MM.1S (cell line): ENCODE results near the gene NKX6-2.

Experiments used
- DNase-seq: peaks from one replicate; pipeline ENCODE4 v3.0.0-alpha.2; 2015
- H2AFZ ChIP-seq: fragments of 300-600 bp; sonication (generic); 2 replicates; pipeline ENCODE4 v1.6.0; 2016; ENCODE audit warnings: antibody characterized with exemption, low read length
- H3F3A ChIP-seq: fragments of 300-600 bp; sonication (generic); 2 replicates; pipeline ENCODE4 v1.6.1; 2016; ENCODE audit warnings: mild to moderate bottlenecking, antibody characterized with exemption, low read length, moderate library complexity, mixed read lengths; ENCODE audit not compliant: insufficient read depth
- H3K27ac ChIP-seq: fragments of 300-600 bp; sonication (generic); 2 replicates; pipeline ENCODE4 v1.5.1; 2016; ENCODE audit warnings: mild to moderate bottlenecking, low read length
- H3K27me3 ChIP-seq: fragments of 300-600 bp; sonication (generic); replicated peaks from 2 replicates; pipeline ENCODE4 v1.6.0; 2016; ENCODE audit warnings: low read length; ENCODE audit not compliant: insufficient read depth
- H3K36me3 ChIP-seq: fragments of 300-600 bp; sonication (generic); replicated peaks from 2 replicates; pipeline ENCODE4 v1.6.1; 2016; ENCODE audit warnings: mild to moderate bottlenecking, low read length, mixed read lengths; ENCODE audit not compliant: insufficient read depth
- H3K4me1 ChIP-seq: fragments of 300-600 bp; sonication (generic); 2 replicates; pipeline ENCODE4 v1.6.1; 2016; ENCODE audit warnings: low read length, mixed read lengths
- H3K4me2 ChIP-seq: fragments of 300-600 bp; sonication (generic); 2 replicates; pipeline ENCODE4 v1.6.0; 2016; ENCODE audit warnings: low read depth, low read length
- H3K4me3 ChIP-seq: fragments of 300-600 bp; sonication (generic); 2 replicates; pipeline ENCODE4 v1.5.1; 2016; ENCODE audit warnings: low read length, mixed read lengths
- H3K79me2 ChIP-seq: fragments of 300-600 bp; sonication (generic); 2 replicates; pipeline ENCODE4 v1.6.1; 2016; ENCODE audit warnings: mixed run types, low read length, mixed read lengths
- H3K9ac ChIP-seq: fragments of 300-600 bp; sonication (generic); 2 replicates; pipeline ENCODE4 v1.6.1; 2016; ENCODE audit warnings: low read length, mixed read lengths
- H3K9me2 ChIP-seq: fragments of 300-600 bp; sonication (generic); replicated peaks from 2 replicates; pipeline ENCODE4 v1.6.1; 2016; ENCODE audit warnings: mild to moderate bottlenecking, low read length, mixed read lengths; ENCODE audit not compliant: insufficient read depth
- H3K9me3 ChIP-seq: fragments of 300-600 bp; sonication (generic); replicated peaks from 2 replicates; pipeline ENCODE4 v1.6.1; 2016; ENCODE audit warnings: mild to moderate bottlenecking, low read length, mixed read lengths; ENCODE audit not compliant: insufficient read depth
- H4K20me1 ChIP-seq: fragments of 300-600 bp; sonication (generic); 2 replicates; pipeline ENCODE4 v1.6.1; 2016; ENCODE audit warnings: mild to moderate bottlenecking, low read length, moderate library complexity, mixed read lengths; ENCODE audit not compliant: insufficient read depth
- EZH2 ChIP-seq: fragments of 300-600 bp; sonication (generic); optimal IDR thresholded peaks from 2 replicates; pipeline ENCODE3; 2017; ENCODE audit warnings: low read depth, mild to moderate bottlenecking, antibody characterized with exemption, low read length, mixed read lengths
- EZH2phosphoT487 ChIP-seq: fragments of 300-600 bp; sonication (generic); IDR thresholded peaks from 2 replicates; pipeline ENCODE4 v1.6.1; 2018; ENCODE audit warnings: antibody characterized with exemption, low read length
- TF ChIP-seq, protein P1 (sequence below): fragments of 300-600 bp; sonication (generic); IDR thresholded peaks from 2 replicates; pipeline ENCODE4 v1.5.1; 2016; ENCODE audit warnings: antibody characterized with exemption, low read length, mixed read lengths

NKX6-2 gene

DNA sequence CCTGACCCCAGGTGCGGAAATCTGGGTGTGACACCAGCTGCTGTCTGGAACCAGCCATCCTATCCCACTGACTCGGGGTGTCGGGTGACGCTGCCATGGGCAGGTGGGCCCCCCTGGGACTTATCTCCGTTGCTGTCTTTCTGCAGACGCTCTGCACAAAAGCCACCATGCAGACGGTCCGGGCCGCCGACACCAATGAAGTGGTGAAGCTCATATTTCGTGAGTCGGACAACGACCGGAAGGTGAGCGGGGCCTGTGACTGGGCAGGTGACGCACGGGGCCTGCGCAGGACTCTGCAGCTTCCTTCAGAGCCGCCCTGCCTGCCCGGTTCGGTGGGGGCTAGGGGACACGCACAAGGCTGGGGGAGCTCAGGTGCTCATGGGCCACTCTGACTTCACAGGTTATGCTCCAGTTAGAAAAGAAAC lies 36.6 kb downstream of the NKX6-2 start:
- H3K9me2 ChIP-seq, result no peaks in the 10 kb centered on the region
- H2AFZ ChIP-seq, result no peak overlapping the region
- no peaks in the 10 kb centered on the region for H3F3A ChIP-seq
- H4K20me1 ChIP-seq, result no peaks in the 10 kb centered on the region
- H3K4me2 ChIP-seq, result no peak overlapping the region
- no peak overlapping the region for H3K9ac ChIP-seq
- no peak overlapping the region for H3K4me3 ChIP-seq
- TF ChIP-seq, protein P1, sequence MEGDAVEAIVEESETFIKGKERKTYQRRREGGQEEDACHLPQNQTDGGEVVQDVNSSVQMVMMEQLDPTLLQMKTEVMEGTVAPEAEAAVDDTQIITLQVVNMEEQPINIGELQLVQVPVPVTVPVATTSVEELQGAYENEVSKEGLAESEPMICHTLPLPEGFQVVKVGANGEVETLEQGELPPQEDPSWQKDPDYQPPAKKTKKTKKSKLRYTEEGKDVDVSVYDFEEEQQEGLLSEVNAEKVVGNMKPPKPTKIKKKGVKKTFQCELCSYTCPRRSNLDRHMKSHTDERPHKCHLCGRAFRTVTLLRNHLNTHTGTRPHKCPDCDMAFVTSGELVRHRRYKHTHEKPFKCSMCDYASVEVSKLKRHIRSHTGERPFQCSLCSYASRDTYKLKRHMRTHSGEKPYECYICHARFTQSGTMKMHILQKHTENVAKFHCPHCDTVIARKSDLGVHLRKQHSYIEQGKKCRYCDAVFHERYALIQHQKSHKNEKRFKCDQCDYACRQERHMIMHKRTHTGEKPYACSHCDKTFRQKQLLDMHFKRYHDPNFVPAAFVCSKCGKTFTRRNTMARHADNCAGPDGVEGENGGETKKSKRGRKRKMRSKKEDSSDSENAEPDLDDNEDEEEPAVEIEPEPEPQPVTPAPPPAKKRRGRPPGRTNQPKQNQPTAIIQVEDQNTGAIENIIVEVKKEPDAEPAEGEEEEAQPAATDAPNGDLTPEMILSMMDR, result no peak
- TF ChIP-seq EZH2phosphoT487 (no peak), EZH2 (no peak)
- H3K27ac ChIP-seq, result no peak overlapping the region
- H3K79me2 ChIP-seq, result no peaks in the 10 kb centered on the region
- no peaks in the 10 kb centered on the region for H3K9me3 ChIP-seq
- no peaks in the 10 kb centered on the region for H3K36me3 ChIP-seq
- H3K27me3 ChIP-seq, result no peaks in the 10 kb centered on the region
- no peaks in the 10 kb centered on the region for H3K4me1 ChIP-seq
- no peak for DNase-seq

DNA sequence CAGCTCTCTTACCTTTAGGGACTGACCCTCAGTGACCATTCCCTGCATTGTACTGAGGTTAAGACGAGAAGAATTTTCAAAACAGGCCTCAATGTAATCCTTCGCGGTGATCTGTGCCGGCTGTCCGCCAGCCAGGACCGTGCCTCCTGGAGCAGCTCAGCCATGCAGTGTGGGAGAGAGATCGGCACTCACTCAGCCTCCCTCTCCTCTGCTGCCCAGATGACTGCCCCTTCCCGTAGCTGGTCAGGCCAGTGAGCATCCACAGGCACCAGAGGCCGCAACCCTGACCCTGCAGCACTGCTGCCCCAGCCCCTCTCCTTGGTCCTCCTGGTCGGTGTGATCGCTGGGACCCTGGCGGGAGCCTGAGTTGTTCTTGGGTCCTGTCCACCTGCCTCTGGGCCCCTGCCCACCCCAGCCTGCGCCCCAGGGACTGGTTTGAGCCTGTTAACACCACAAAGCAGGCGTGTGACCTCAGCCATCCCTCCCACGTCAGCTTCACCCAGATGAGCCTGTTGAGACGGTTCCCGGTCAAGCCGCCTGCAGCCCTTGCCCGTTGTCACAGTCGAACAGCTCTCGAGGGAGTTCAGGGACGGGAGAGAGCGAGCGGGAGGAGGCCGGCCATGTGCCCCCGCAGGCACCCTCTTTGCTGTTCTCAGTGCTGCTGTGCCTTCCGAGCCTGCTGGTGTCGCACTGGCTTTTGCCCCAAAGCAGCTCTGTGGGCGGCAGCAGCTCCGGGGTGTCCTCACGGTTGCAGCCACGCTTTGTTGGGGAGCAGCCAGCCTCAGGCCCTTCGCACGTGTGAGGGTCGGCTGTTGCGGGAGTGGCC lies 37.2 kb downstream of the NKX6-2 start:
- Histone ChIP-seq H2AFZ (no peak overlapping the region), H4K20me1 (no peaks in the 10 kb centered on the region), H3K79me2 (no peaks in the 10 kb centered on the region), H3K27ac (no peak overlapping the region), H3K9me3 (no peaks in the 10 kb centered on the region), H3K4me3 (no peak overlapping the region), H3K27me3 (no peaks in the 10 kb centered on the region), H3K9ac (no peak overlapping the region), H3K36me3 (no peaks in the 10 kb centered on the region), H3K4me1 (no peaks in the 10 kb centered on the region), H3K9me2 (no peaks in the 10 kb centered on the region), H3F3A (no peaks in the 10 kb centered on the region), H3K4me2 (no peak overlapping the region)
- no peak for DNase-seq
- TF ChIP-seq EZH2 (no peak), EZH2phosphoT487 (no peak)
- TF ChIP-seq, protein P1, result no peak

DNA sequence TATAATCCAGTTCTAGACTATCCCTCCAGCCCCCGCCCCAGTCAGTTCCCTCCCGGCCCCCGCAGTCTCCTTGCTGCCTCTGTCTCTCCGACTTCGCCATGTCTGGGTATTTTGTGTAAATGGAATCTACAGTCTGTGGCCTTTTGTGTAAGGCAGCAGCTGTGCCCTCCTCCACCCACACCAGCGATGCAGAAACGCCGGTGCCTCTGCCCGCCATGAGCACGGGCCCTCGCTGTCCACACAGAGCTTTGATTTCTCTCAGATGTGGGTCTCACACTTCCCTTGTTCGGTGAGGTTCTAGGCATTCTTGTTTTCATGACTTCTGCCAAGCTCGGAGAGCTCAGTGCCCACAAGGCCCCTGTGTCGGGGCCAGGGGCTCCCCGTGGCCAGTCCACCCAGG lies 37.8 kb downstream of the NKX6-2 start:
- Histone ChIP-seq H3K9me3 (no peaks in the 10 kb centered on the region), H3K27ac (no peak overlapping the region), H4K20me1 (no peaks in the 10 kb centered on the region), H3K4me2 (no peak overlapping the region), H3K79me2 (no peaks in the 10 kb centered on the region), H3F3A (no peaks in the 10 kb centered on the region), H3K4me1 (no peaks in the 10 kb centered on the region), H2AFZ (no peak overlapping the region), H3K36me3 (no peaks in the 10 kb centered on the region), H3K9ac (no peak overlapping the region), H3K9me2 (no peaks in the 10 kb centered on the region), H3K27me3 (no peaks in the 10 kb centered on the region), H3K4me3 (no peak overlapping the region)
- TF ChIP-seq EZH2phosphoT487, result no peak
- TF ChIP-seq, protein P1, result no peak
- TF ChIP-seq EZH2, result no peak
- DNase-seq, result no peak
